Keratinocyte (primary cell): ENCODE data around the gene SELENOP.

Experiments used
- CTCF ChIP-seq, 3 experiments: IDR thresholded peaks in 1 of 3; conservative IDR thresholded peaks in 1 of 3; optimal IDR thresholded peaks in 1 of 3; 2 replicates in 2 of 3; 3 replicates in 1 of 3; pipeline versions ENCODE3 to v1.5.1; 2011; ENCODE audit warnings: low read length in 3 of 3, mild to moderate bottlenecking in 3 of 3, moderate library complexity in 2 of 3, control low read depth in 1 of 3, inconsistent platforms in 1 of 3; ENCODE audit not compliant: insufficient read depth in 2 of 3; ENCODE audit errors: extremely low read depth in 1 of 3
- EZH2 ChIP-seq: IDR thresholded peaks from one replicate; pipeline ENCODE4 v1.6.1; 2012; ENCODE audit warnings: inconsistent platforms, mild to moderate bottlenecking, low read length, moderate library complexity

GRCh38 chr5:42785756-42786155 is 25.9 kb downstream of the SELENOP start:
- TF ChIP-seq CTCF (optimal IDR thresholded peaks at IDR 0.05 in 1 of 3, IDR thresholded peaks at IDR 0.05 in 1 of 3, conservative IDR thresholded peaks at IDR 0.05 in 1 of 3; ENCODE audit: extremely low read depth in 1 of 3, insufficient read depth in 2 of 3, low read length in 3 of 3) (no peak), EZH2 (no peak)
